ENCODE results near the gene WDR72.

GRCh38 chr15:53611145-53611920 is 148.1 kb downstream of the WDR72 start:
- TF ChIP-seq FOXA1 (IDR thresholded peaks at IDR 0.05): no peak
- no peak for TF ChIP-seq SP1 (IDR thresholded peaks at IDR 0.05)
- no peak for TF ChIP-seq FOXK2 (IDR thresholded peaks at IDR 0.05)
- no peak for TF ChIP-seq NFRKB (IDR thresholded peaks at IDR 0.05)
- TF ChIP-seq ELF4 (IDR thresholded peaks at IDR 0.05): no peak
- no peak for TF ChIP-seq ZNF384 (IDR thresholded peaks at IDR 0.05)
- no peak for TF ChIP-seq BHLHE40 (IDR thresholded peaks at IDR 0.05; ENCODE audit: borderline replicate concordance)
- no peak for TF ChIP-seq L3MBTL2 (conservative IDR thresholded peaks at IDR 0.05)
- TF ChIP-seq LEF1 (IDR thresholded peaks at IDR 0.05; ENCODE audit: borderline replicate concordance): no peak
- TF ChIP-seq PKNOX1 (IDR thresholded peaks at IDR 0.05): no peak
- no peak for TF ChIP-seq ARNT (IDR thresholded peaks at IDR 0.05)
- TF ChIP-seq SUZ12 (IDR thresholded peaks at IDR 0.05): no peak
- TF ChIP-seq CTBP1 (IDR thresholded peaks at IDR 0.05; ENCODE audit: borderline replicate concordance): no peak
- TF ChIP-seq FOXM1 (IDR thresholded peaks at IDR 0.05; ENCODE audit: borderline replicate concordance): no peak
